ENCODE results near the gene CNMD. TPM values are rescaled to one million over a fixed set of nuclear protein-coding genes. Genes with fewer than 3 reads are reported as not detected.

CNMD gene
- total RNA-seq, 1 experiment from 2014 or later = not detected

DNA sequence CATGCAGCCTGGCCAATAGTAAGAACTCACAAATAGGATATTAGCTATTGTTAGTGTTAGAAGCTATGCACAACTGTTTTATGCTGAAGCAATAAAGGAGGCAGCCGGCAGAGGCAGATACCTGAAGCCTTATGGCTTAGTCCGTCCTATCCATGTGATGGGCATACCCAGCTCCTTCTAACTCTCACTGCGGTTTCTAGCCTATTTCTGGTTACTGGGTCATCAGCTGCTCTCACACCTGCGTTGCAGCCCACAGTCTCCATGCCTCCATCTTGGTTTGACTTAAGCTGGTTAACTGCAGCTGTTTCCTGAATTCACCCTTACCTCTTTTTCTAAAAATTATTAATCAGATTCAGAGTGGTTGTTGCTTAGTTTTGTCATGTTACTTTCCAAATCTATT is 40.5 kb upstream of the CNMD start:
- intact Hi-C loops (cut with micrococcal nuclease; ENCODE audit: unreplicated experiment) = no loop called here
- peaks cover 62% of the 10 kb centered on the region for H3K27me3 ChIP-seq (ENCODE audit: insufficient read depth, low read depth)
- no TSS peak for BruUV-seq (replicated peaks)
- no peak overlapping the region for H2AFZ ChIP-seq
- TF ChIP-seq, protein P1, sequence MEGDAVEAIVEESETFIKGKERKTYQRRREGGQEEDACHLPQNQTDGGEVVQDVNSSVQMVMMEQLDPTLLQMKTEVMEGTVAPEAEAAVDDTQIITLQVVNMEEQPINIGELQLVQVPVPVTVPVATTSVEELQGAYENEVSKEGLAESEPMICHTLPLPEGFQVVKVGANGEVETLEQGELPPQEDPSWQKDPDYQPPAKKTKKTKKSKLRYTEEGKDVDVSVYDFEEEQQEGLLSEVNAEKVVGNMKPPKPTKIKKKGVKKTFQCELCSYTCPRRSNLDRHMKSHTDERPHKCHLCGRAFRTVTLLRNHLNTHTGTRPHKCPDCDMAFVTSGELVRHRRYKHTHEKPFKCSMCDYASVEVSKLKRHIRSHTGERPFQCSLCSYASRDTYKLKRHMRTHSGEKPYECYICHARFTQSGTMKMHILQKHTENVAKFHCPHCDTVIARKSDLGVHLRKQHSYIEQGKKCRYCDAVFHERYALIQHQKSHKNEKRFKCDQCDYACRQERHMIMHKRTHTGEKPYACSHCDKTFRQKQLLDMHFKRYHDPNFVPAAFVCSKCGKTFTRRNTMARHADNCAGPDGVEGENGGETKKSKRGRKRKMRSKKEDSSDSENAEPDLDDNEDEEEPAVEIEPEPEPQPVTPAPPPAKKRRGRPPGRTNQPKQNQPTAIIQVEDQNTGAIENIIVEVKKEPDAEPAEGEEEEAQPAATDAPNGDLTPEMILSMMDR (conservative IDR thresholded peaks at IDR 0.05) = no peak
- TF ChIP-seq EZH2 (IDR thresholded peaks at IDR 0.05; ENCODE audit: low read depth) = no peak
- no peaks in the 10 kb centered on the region for H3K9me3 ChIP-seq (ENCODE audit: insufficient read depth, low read depth)
- ChIA-PET POLR2A (ENCODE audit: unreplicated experiment) (no interaction called here), CTCF (no interaction called here)
- no peak for DNase-seq
- no peak overlapping the region for H3K4me2 ChIP-seq
- H3K4me1 ChIP-seq (replicated peaks; ENCODE audit: insufficient read depth) = no peaks in the 10 kb centered on the region
- H3K9me2 ChIP-seq (ENCODE audit: insufficient read depth) = no peaks in the 10 kb centered on the region
- H3F3A ChIP-seq (ENCODE audit: insufficient read depth, low read depth) = no peaks in the 10 kb centered on the region
- H3K4me3 ChIP-seq = no peak overlapping the region
- H3K79me2 ChIP-seq (ENCODE audit: low read depth) = no peaks in the 10 kb centered on the region
- no peaks in the 10 kb centered on the region for H3K36me3 ChIP-seq (ENCODE audit: low read depth)
- no peaks in the 10 kb centered on the region for H4K20me1 ChIP-seq (ENCODE audit: insufficient read depth)
- no peak overlapping the region for H3K27ac ChIP-seq

DNA sequence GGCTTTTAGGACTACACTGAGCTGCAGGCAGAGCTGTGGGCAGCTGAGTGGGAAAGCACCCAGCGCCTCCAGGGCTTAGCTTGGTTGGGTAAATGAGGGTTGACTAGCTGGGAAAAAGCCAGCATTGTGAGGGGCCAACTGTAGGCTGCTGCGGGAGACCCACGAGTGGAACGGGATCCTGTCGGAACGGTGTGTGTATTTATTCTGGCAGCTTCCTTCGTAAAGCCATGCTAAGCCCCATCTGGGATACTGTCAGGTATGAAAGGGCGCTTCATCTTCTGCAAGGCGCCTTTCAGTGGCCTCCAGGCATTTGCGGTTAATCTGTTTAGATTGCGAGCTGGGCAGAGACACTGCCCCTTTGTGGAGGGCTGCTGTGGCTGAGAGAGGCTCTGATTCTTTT is 39.5 kb upstream of the CNMD start:
- Histone ChIP-seq H3K4me2 (no peak overlapping the region), H3F3A (ENCODE audit: insufficient read depth, low read depth) (no peaks in the 10 kb centered on the region), H2AFZ (no peak overlapping the region), H3K27ac (no peak overlapping the region), H3K9me2 (ENCODE audit: insufficient read depth) (no peaks in the 10 kb centered on the region), H3K4me3 (no peak overlapping the region), H3K36me3 (ENCODE audit: low read depth) (no peaks in the 10 kb centered on the region), H3K4me1 (replicated peaks; ENCODE audit: insufficient read depth) (no peaks in the 10 kb centered on the region), H3K9me3 (ENCODE audit: insufficient read depth, low read depth) (no peaks in the 10 kb centered on the region), H3K27me3 (ENCODE audit: insufficient read depth, low read depth) (peaks cover 58% of the 10 kb centered on the region), H3K79me2 (ENCODE audit: low read depth) (no peaks in the 10 kb centered on the region), H4K20me1 (ENCODE audit: insufficient read depth) (no peaks in the 10 kb centered on the region)
- POLR2A ChIA-PET (ENCODE audit: unreplicated experiment) = no interaction called here
- BruUV-seq (replicated peaks) = no TSS peak
- CTCF ChIA-PET = no interaction called here
- no peak for DNase-seq
- intact Hi-C loops (cut with micrococcal nuclease; ENCODE audit: unreplicated experiment) = no loop called here
- TF ChIP-seq, protein P1 (conservative IDR thresholded peaks at IDR 0.05) = no peak
- no peak for TF ChIP-seq EZH2 (IDR thresholded peaks at IDR 0.05; ENCODE audit: low read depth)

DNA sequence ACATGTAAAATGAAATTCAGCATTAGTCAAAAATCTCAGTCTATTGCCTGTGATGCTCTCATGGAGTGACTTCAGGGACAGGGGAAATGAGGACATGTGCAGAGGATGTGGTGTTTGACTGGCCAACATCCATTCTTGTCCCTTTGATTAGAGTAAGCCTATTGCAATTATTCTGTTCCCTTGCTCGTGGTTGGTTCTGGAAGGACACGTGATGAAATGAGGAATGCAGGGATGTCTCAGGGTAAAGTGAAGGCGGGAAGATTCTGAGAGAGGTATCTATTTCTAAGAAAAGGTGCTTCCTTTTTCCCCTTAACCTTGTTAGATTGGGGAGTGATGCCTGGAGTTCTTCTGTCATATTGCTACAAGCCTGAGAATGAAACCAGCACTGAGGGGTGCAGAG is 37.1 kb upstream of the CNMD start:
- TF ChIP-seq, protein P1 (conservative IDR thresholded peaks at IDR 0.05) = no peak
- TF ChIP-seq EZH2 (IDR thresholded peaks at IDR 0.05; ENCODE audit: low read depth) = no peak
- intact Hi-C loops (cut with micrococcal nuclease; ENCODE audit: unreplicated experiment) = no loop called here
- DNase-seq = no peak
- no peak overlapping the region for H3K4me3 ChIP-seq
- H3K27ac ChIP-seq = no peak overlapping the region
- H3K36me3 ChIP-seq (ENCODE audit: low read depth) = no peaks in the 10 kb centered on the region
- H3K9me2 ChIP-seq (ENCODE audit: insufficient read depth) = no peaks in the 10 kb centered on the region
- H4K20me1 ChIP-seq (ENCODE audit: insufficient read depth) = no peaks in the 10 kb centered on the region
- ChIA-PET CTCF (no interaction called here), POLR2A (ENCODE audit: unreplicated experiment) (no interaction called here)
- peaks cover 73% of the 10 kb centered on the region for H3K27me3 ChIP-seq (ENCODE audit: insufficient read depth, low read depth)
- H3K9me3 ChIP-seq (ENCODE audit: insufficient read depth, low read depth) = no peaks in the 10 kb centered on the region
- no TSS peak for BruUV-seq (replicated peaks)
- no peak overlapping the region for H3K4me2 ChIP-seq
- no peaks in the 10 kb centered on the region for H3K79me2 ChIP-seq (ENCODE audit: low read depth)
- no peaks in the 10 kb centered on the region for H3F3A ChIP-seq (ENCODE audit: insufficient read depth, low read depth)
- H2AFZ ChIP-seq = no peak overlapping the region
- H3K4me1 ChIP-seq (replicated peaks; ENCODE audit: insufficient read depth) = no peaks in the 10 kb centered on the region
